ENCODE results near the gene ABCB8. TPM values are rescaled to one million over a fixed set of nuclear protein-coding genes. Genes with fewer than 3 reads are reported as not detected.

ABCB8 gene
- total RNA-seq, 2 experiments from 2014 or later = 57.0 to 62.2 TPM

DNA sequence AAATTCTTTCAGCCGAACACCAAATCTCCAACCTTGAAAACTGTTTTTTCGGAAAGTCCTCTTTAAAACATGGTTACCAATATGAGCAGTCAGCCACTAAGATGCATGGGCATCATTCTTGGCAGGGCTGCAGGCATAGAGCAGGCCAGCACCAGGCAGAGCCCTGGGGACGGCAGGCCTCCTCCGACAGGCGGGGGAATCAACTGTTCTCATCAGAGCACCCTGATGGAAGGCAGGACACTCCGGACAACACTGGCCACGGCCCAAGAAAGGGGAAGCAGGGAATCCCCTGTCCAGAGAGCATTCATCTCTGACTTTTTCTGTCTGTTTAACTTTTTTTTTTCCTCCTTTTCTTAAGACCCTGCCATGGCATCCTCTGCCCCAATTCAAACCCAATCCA lies 38.8 kb upstream of the ABCB8 start:
- H3K9me3 ChIP-seq (ENCODE audit: control insufficient read depth in 1 of 2, insufficient read depth in 1 of 2, low read length in 2 of 2) = peaks cover 18 to 33% of the 10 kb centered on the region in 2 experiments
- no peaks in the 10 kb centered on the region for H3K36me3 Mint-ChIP-seq (ENCODE audit: low read depth)
- no peak overlapping the region for H3K27ac ChIP-seq (ENCODE audit: low read depth in 1 of 2, low read length in 2 of 2)
- H3K9me3 Mint-ChIP-seq = peaks cover 11% of the 10 kb centered on the region
- TF ChIP-seq, protein P1, sequence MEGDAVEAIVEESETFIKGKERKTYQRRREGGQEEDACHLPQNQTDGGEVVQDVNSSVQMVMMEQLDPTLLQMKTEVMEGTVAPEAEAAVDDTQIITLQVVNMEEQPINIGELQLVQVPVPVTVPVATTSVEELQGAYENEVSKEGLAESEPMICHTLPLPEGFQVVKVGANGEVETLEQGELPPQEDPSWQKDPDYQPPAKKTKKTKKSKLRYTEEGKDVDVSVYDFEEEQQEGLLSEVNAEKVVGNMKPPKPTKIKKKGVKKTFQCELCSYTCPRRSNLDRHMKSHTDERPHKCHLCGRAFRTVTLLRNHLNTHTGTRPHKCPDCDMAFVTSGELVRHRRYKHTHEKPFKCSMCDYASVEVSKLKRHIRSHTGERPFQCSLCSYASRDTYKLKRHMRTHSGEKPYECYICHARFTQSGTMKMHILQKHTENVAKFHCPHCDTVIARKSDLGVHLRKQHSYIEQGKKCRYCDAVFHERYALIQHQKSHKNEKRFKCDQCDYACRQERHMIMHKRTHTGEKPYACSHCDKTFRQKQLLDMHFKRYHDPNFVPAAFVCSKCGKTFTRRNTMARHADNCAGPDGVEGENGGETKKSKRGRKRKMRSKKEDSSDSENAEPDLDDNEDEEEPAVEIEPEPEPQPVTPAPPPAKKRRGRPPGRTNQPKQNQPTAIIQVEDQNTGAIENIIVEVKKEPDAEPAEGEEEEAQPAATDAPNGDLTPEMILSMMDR (IDR thresholded peaks at IDR 0.05) = no peak
- no peaks in the 10 kb centered on the region for H3K36me3 ChIP-seq (ENCODE audit: insufficient read depth, low read length)
- CTCF ChIA-PET = interaction anchor here (1.4 to 2.3 kb wide), 3 partner anchors 19 to 27 kb away, joined by 5 read pairs; no protein-coding TSS in a partner anchor
- H3K27me3 Mint-ChIP-seq = no peaks in the 10 kb centered on the region
- H3K27ac Mint-ChIP-seq = no peak overlapping the region
- H3K4me3 Mint-ChIP-seq = no peak overlapping the region
- DNase-seq (no peak), ATAC-seq (ENCODE audit: poor library complexity) (no peak)
- H3K4me3 ChIP-seq (ENCODE audit: low read length) = no peak overlapping the region
- POLR2A ChIA-PET = interaction anchor here (0.8 kb wide), 1 partner anchor 39 kb away, joined by 4 read pairs; the partner anchor contains the start of gene ABCB8
- peaks cover 51% of the 10 kb centered on the region for H3K4me1 ChIP-seq (ENCODE audit: insufficient read depth, low read length)
- intact Hi-C loops (cut with DNase I, micrococcal nuclease) = loop anchor here (2.0 to 10.0 kb wide), 3 partner anchors 91 to 1275 kb away; a partner anchor contains a TSS
- no peaks in the 10 kb centered on the region for H3K27me3 ChIP-seq (ENCODE audit: control insufficient read depth in 1 of 2, insufficient read depth in 2 of 2, low read length in 2 of 2)
- H3K4me1 Mint-ChIP-seq (ENCODE audit: low read depth) = peaks cover 45% of the 10 kb centered on the region

GRCh38 chr7:150990416-150991186 lies 37.6 kb upstream of the ABCB8 start, which contains the start of gene NOS3:
NOS3 (plus strand) TSS chr7:150991017; CDS start chr7:150993804, 2,787 bp downstream.
- H3K4me1 Mint-ChIP-seq (ENCODE audit: low read depth) = peaks cover 49% of the 10 kb centered on the region
- Histone ChIP-seq H3K27me3 (ENCODE audit: control insufficient read depth in 1 of 2, insufficient read depth in 2 of 2, low read length in 2 of 2) (no peaks in the 10 kb centered on the region), H3K36me3 (ENCODE audit: insufficient read depth, low read length) (no peaks in the 10 kb centered on the region), H3K4me1 (ENCODE audit: insufficient read depth, low read length) (peaks cover 60% of the 10 kb centered on the region), H3K27ac (ENCODE audit: low read depth in 1 of 2, low read length in 2 of 2) (no peak within 1 kb of the TSS), H3K9me3 (ENCODE audit: control insufficient read depth in 1 of 2, insufficient read depth in 1 of 2, low read length in 2 of 2) (peaks cover 18 to 33% of the 10 kb centered on the region in 2 experiments), H3K4me3 (ENCODE audit: low read length) (no peak within 1 kb of the TSS)
- peaks cover 11% of the 10 kb centered on the region for H3K9me3 Mint-ChIP-seq
- TF ChIP-seq, protein P1 (IDR thresholded peaks at IDR 0.05) = no peak
- ATAC-seq (ENCODE audit: poor library complexity) = no peak
- DNase-seq = peak in 1 of 14 experiments; percentile 7
- H3K36me3 Mint-ChIP-seq (ENCODE audit: low read depth) = no peaks in the 10 kb centered on the region
- H3K27me3 Mint-ChIP-seq = no peaks in the 10 kb centered on the region
- no peak within 1 kb of the TSS for H3K27ac Mint-ChIP-seq
- CTCF ChIA-PET = interaction anchor here (1.0 to 2.3 kb wide), 3 partner anchors 18 to 92 kb away, joined by 5 to 6 read pairs (median 5); no protein-coding TSS in a partner anchor
- intact Hi-C loops (cut with DNase I, micrococcal nuclease) = no loop called here
- no peak within 1 kb of the TSS for H3K4me3 Mint-ChIP-seq
- POLR2A ChIA-PET = interaction anchor here (0.8 kb wide), 1 partner anchor 24 kb away, joined by 3 read pairs; no protein-coding TSS in a partner anchor

DNA sequence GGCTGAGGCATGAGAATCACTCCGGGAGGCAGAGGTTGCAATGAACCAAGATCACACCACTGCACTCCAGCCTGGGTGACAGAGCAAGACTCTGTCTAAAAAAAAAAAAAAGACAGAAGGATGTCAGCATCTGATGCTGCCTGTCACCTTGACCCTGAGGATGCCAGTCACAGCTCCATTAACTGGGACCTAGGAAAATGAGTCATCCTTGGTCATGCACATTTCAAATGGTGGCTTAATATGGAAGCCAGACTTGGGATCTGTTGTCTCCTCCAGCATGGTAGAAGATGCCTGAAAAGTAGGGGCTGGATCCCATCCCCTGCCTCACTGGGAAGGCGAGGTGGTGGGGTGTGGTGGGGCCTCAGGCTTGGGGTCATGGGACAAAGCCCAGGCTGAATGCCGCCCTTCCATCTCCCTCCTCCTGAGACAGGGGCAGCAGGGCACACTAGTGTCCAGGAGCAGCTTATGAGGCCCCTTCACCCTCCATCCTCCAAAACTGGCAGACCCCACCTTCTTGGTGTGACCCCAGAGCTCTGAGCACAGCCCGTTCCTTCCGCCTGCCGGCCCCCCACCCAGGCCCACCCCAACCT lies 36.1 kb upstream of the ABCB8 start:
- Histone ChIP-seq H3K36me3 (ENCODE audit: insufficient read depth, low read length) (no peaks in the 10 kb centered on the region), H3K27ac (ENCODE audit: low read depth in 1 of 2, low read length in 2 of 2) (no peak overlapping the region), H3K4me3 (ENCODE audit: low read length) (no peak overlapping the region), H3K27me3 (ENCODE audit: control insufficient read depth in 1 of 2, insufficient read depth in 2 of 2, low read length in 2 of 2) (no peaks in the 10 kb centered on the region), H3K4me1 (ENCODE audit: insufficient read depth, low read length) (peaks cover 57% of the 10 kb centered on the region), H3K9me3 (ENCODE audit: control insufficient read depth in 1 of 2, insufficient read depth in 1 of 2, low read length in 2 of 2) (peaks cover 18 to 33% of the 10 kb centered on the region in 2 experiments)
- no peak for ATAC-seq (ENCODE audit: poor library complexity)
- no peak overlapping the region for H3K27ac Mint-ChIP-seq
- no peak overlapping the region for H3K4me3 Mint-ChIP-seq
- H3K36me3 Mint-ChIP-seq (ENCODE audit: low read depth) = no peaks in the 10 kb centered on the region
- intact Hi-C loops (cut with DNase I, micrococcal nuclease) = loop anchor here in 1 of 2 experiments (1.0 kb wide), 1 partner anchor 35 kb away; no protein-coding TSS in a partner anchor
- ChIA-PET CTCF (interaction anchor here (0.7 kb wide), 1 partner anchor 816 kb away, joined by 3 read pairs; no protein-coding TSS in a partner anchor), POLR2A (interaction anchor here (1.8 to 2.3 kb wide), 2 partner anchors 16 to 19 kb away, joined by 6 to 8 read pairs; no protein-coding TSS in a partner anchor)
- H3K4me1 Mint-ChIP-seq (ENCODE audit: low read depth) = peaks cover 51% of the 10 kb centered on the region
- DNase-seq = peak in 1 of 14 experiments; percentile 10
- no peaks in the 10 kb centered on the region for H3K27me3 Mint-ChIP-seq
- peaks cover 11% of the 10 kb centered on the region for H3K9me3 Mint-ChIP-seq
- TF ChIP-seq, protein P1 (IDR thresholded peaks at IDR 0.05) = no peak
